ENCODE data around the gene SMURF1. TPM values are rescaled to one million over a fixed set of nuclear protein-coding genes. Genes with fewer than 3 reads are reported as not detected.

SMURF1 gene
- total and polyA plus RNA-seq, 2 donors (not counting 1 experiment from before 2014, with no cell fraction given), result 17.2 to 18.7 TPM

DNA sequence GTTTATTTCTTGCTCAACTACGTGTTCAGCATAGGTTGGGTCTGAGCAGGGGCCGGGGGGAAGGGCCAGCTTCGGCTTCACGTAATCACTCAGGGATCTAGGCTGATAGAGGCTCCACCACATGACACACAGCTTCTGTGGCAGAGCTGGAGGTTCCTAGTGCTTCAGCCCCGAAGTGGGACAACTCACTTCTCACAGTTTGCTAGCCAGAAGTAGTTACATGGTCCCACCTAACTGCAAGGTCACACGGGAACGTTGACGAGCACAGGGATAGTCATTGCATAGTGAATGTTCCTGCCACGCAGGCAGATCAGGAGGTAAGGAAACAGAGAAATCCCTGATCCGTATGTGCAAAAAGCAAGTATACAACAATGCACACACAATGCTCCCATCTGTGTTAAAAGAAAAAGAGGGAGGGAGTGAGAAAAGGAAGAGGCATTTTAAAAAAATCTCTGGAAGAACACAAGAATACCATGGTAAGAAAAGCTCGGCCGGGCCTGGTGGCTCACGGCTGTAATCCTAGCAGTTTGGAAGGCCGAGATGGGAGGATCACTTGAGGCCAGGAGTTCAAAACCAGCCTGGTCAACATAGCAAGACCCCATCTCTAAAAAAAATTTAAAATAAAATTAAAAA, 16.9 kb downstream of the SMURF1 start:
- no peaks in the 10 kb centered on the region for H4K20me1 ChIP-seq (ENCODE audit: control insufficient read depth, extremely low read depth, insufficient read depth, low read length)
- no peaks in the 10 kb centered on the region for H3K27me3 ChIP-seq (ENCODE audit: control insufficient read depth, insufficient read depth, low read length)
- no peak overlapping the region for H3K9ac ChIP-seq (ENCODE audit: insufficient read depth, low read length)
- TF ChIP-seq EZH2 (IDR thresholded peaks at IDR 0.05; ENCODE audit: low read length, missing control alignments), result no peak
- TF ChIP-seq, protein P1, sequence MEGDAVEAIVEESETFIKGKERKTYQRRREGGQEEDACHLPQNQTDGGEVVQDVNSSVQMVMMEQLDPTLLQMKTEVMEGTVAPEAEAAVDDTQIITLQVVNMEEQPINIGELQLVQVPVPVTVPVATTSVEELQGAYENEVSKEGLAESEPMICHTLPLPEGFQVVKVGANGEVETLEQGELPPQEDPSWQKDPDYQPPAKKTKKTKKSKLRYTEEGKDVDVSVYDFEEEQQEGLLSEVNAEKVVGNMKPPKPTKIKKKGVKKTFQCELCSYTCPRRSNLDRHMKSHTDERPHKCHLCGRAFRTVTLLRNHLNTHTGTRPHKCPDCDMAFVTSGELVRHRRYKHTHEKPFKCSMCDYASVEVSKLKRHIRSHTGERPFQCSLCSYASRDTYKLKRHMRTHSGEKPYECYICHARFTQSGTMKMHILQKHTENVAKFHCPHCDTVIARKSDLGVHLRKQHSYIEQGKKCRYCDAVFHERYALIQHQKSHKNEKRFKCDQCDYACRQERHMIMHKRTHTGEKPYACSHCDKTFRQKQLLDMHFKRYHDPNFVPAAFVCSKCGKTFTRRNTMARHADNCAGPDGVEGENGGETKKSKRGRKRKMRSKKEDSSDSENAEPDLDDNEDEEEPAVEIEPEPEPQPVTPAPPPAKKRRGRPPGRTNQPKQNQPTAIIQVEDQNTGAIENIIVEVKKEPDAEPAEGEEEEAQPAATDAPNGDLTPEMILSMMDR (conservative IDR thresholded peaks at IDR 0.05 in 1 of 2, IDR thresholded peaks at IDR 0.05 in 1 of 2; ENCODE audit: low read depth in 1 of 2, low read length in 2 of 2), result no peak
- peak overlapping the region; percentile 27 for H3K27ac ChIP-seq (ENCODE audit: insufficient read depth, low read length)
- DNase-seq (ENCODE audit: low read depth in 2 of 2), result no peak
- H3K4me3 ChIP-seq (replicated peaks in 1 of 4; ENCODE audit: control extremely low read depth in 1 of 4, insufficient read depth in 1 of 4, low read depth in 3 of 4, low read length in 4 of 4), result no peak overlapping the region
- H3K79me2 ChIP-seq (ENCODE audit: control insufficient read depth, insufficient read depth, low read length), result peaks cover 93% of the 10 kb centered on the region
- H3K4me2 ChIP-seq (ENCODE audit: extremely low read depth, insufficient read depth, low read length), result no peak overlapping the region
- H3K36me3 ChIP-seq (ENCODE audit: control insufficient read depth, insufficient read depth, low read length), result no peaks in the 10 kb centered on the region
- H2AFZ ChIP-seq (ENCODE audit: low read length), result no peak overlapping the region
- H3K9me3 ChIP-seq (ENCODE audit: control insufficient read depth, insufficient read depth, low read depth, low read length), result no peaks in the 10 kb centered on the region
- H3K4me1 ChIP-seq (ENCODE audit: control insufficient read depth, extremely low read depth, insufficient read depth, low read length), result peaks cover 18% of the 10 kb centered on the region

DNA sequence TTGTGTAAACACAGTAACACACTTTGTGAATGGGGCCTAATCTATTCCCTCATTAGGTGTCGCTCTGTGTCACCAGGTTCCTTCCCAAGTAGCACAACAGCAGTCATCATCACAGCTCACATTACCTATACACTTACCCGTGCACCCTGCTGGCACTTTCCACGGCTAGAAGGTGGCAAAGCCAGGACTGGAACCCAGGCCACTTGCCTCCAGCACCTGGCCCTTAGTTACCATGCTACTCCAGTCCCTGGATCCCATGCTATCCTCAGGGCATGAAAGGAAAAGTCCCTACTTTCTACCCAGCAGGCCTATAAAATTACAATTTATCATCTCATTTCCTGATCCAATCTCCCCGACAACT, 18.4 kb downstream of the SMURF1 start:
- Histone ChIP-seq H3K79me2 (ENCODE audit: control insufficient read depth, insufficient read depth, low read length) (peaks cover 82% of the 10 kb centered on the region), H3K9me3 (ENCODE audit: control insufficient read depth, insufficient read depth, low read depth, low read length) (no peaks in the 10 kb centered on the region), H3K9ac (ENCODE audit: insufficient read depth, low read length) (no peak overlapping the region), H3K4me2 (ENCODE audit: extremely low read depth, insufficient read depth, low read length) (no peak overlapping the region), H3K27ac (ENCODE audit: insufficient read depth, low read length) (no peak overlapping the region), H3K4me3 (replicated peaks in 1 of 4; ENCODE audit: control extremely low read depth in 1 of 4, insufficient read depth in 1 of 4, low read depth in 3 of 4, low read length in 4 of 4) (no peak overlapping the region), H4K20me1 (ENCODE audit: control insufficient read depth, extremely low read depth, insufficient read depth, low read length) (no peaks in the 10 kb centered on the region), H3K4me1 (ENCODE audit: control insufficient read depth, extremely low read depth, insufficient read depth, low read length) (peaks cover 25% of the 10 kb centered on the region), H2AFZ (ENCODE audit: low read length) (no peak overlapping the region), H3K27me3 (ENCODE audit: control insufficient read depth, insufficient read depth, low read length) (no peaks in the 10 kb centered on the region), H3K36me3 (ENCODE audit: control insufficient read depth, insufficient read depth, low read length) (no peaks in the 10 kb centered on the region)
- no peak for TF ChIP-seq EZH2 (IDR thresholded peaks at IDR 0.05; ENCODE audit: low read length, missing control alignments)
- TF ChIP-seq, protein P1 (conservative IDR thresholded peaks at IDR 0.05 in 1 of 2, IDR thresholded peaks at IDR 0.05 in 1 of 2; ENCODE audit: low read depth in 1 of 2, low read length in 2 of 2), result no peak
- no peak for DNase-seq (ENCODE audit: low read depth in 2 of 2)

DNA sequence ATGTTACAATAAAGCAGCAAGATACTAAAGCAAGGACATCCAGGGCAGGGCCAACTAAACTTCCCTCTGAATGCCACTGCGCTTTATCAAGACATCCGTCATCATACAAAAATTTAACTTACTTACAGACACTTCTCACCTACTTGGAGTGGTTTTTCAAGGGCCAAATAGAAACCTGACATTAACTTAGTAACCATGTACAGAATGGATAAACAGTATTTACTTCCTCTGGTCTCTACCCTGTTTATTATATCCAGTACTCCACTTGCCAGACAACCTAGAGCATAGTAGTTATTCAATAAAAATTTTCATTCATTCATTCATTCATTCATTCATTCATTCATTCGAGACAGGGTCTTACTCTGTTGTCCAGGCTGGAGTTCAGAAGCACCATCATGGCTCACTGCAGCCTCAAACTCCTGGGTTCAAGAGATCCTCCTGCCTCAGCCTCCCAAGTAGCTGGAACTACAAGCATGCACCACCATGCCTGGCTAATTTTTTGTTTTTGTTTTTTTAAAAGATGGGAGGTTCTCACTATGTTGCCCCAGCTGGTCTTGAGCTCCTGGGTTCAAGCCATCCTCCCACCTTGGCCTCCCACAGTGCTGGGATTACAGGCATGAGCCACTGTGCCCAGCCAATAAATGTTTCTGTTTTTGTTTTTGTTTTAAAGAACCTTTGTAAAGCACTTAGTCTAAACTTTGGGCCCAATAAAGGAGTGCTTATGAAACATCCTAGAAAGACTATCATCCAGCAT, 19.0 kb downstream of the SMURF1 start:
- H3K27ac ChIP-seq (ENCODE audit: insufficient read depth, low read length), result no peak overlapping the region
- H3K4me1 ChIP-seq (ENCODE audit: control insufficient read depth, extremely low read depth, insufficient read depth, low read length), result peaks cover 25% of the 10 kb centered on the region
- H3K4me3 ChIP-seq (replicated peaks in 1 of 4; ENCODE audit: control extremely low read depth in 1 of 4, insufficient read depth in 1 of 4, low read depth in 3 of 4, low read length in 4 of 4), result no peak overlapping the region

More for the DNA sequence above, 19.0 kb downstream of the SMURF1 start:
- H3K4me2 ChIP-seq (ENCODE audit: extremely low read depth, insufficient read depth, low read length), result no peak overlapping the region
- no peaks in the 10 kb centered on the region for H4K20me1 ChIP-seq (ENCODE audit: control insufficient read depth, extremely low read depth, insufficient read depth, low read length)
- H2AFZ ChIP-seq (ENCODE audit: low read length), result no peak overlapping the region
- H3K79me2 ChIP-seq (ENCODE audit: control insufficient read depth, insufficient read depth, low read length), result peaks cover 83% of the 10 kb centered on the region
- H3K9ac ChIP-seq (ENCODE audit: insufficient read depth, low read length), result no peak overlapping the region
- H3K27me3 ChIP-seq (ENCODE audit: control insufficient read depth, insufficient read depth, low read length), result no peaks in the 10 kb centered on the region
- H3K36me3 ChIP-seq (ENCODE audit: control insufficient read depth, insufficient read depth, low read length), result no peaks in the 10 kb centered on the region
- DNase-seq (ENCODE audit: low read depth in 2 of 2), result peak in 1 of 2 donors; percentile 34
- TF ChIP-seq, protein P1 (conservative IDR thresholded peaks at IDR 0.05 in 1 of 2, IDR thresholded peaks at IDR 0.05 in 1 of 2; ENCODE audit: low read depth in 1 of 2, low read length in 2 of 2), result no peak
- TF ChIP-seq EZH2 (IDR thresholded peaks at IDR 0.05; ENCODE audit: low read length, missing control alignments), result no peak
- H3K9me3 ChIP-seq (ENCODE audit: control insufficient read depth, insufficient read depth, low read depth, low read length), result no peaks in the 10 kb centered on the region
